ENCODE data around the gene SMCO4. TPM values are rescaled to one million over a fixed set of nuclear protein-coding genes. Genes with fewer than 3 reads are reported as not detected.
"Not testable (repeated sequence)": the region's sequence is repeated elsewhere in the genome, so short reads cannot be mapped to it uniquely, and the experiment has no call there.

The SMCO4 gene
- total and polyA plus RNA-seq, 2 experiments from 2014 or later = 36.1 to 60.9 TPM

DNA sequence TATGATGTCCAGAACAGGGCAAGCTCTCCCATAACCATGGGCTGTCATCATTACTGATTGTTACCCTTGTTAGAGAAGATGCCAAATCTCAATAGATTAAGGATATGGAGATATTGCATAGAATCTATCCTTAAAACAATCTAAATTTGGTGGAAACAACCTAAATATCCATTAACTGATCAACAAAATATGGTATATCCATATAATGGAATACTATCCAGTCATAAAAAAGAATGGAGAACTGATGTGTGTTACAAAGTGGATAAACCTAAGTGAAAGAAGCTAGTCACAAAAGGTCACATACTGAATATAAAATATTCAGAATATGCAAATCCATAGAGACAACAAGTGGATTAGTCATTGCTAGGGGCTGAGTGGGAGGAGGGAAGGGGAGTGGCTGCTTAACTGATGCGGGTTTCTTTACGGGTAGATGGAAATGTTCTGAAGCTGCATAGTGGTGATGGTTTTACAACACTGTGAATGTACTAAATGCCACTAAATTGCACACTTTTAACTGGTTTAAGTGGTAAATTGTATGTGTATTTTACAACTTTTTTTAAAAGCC lies 36.1 kb upstream of the SMCO4 start:
- TF ChIP-seq, protein P1, sequence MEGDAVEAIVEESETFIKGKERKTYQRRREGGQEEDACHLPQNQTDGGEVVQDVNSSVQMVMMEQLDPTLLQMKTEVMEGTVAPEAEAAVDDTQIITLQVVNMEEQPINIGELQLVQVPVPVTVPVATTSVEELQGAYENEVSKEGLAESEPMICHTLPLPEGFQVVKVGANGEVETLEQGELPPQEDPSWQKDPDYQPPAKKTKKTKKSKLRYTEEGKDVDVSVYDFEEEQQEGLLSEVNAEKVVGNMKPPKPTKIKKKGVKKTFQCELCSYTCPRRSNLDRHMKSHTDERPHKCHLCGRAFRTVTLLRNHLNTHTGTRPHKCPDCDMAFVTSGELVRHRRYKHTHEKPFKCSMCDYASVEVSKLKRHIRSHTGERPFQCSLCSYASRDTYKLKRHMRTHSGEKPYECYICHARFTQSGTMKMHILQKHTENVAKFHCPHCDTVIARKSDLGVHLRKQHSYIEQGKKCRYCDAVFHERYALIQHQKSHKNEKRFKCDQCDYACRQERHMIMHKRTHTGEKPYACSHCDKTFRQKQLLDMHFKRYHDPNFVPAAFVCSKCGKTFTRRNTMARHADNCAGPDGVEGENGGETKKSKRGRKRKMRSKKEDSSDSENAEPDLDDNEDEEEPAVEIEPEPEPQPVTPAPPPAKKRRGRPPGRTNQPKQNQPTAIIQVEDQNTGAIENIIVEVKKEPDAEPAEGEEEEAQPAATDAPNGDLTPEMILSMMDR (IDR thresholded peaks at IDR 0.05; ENCODE audit: poor library complexity) = no peak
- TF ChIP-seq EZH2phosphoT487 (IDR thresholded peaks at IDR 0.05; ENCODE audit: low read depth, severe bottlenecking, unreplicated experiment) (no peak), EZH2 (IDR thresholded peaks at IDR 0.05; ENCODE audit: borderline replicate concordance) (no peak)
- no peaks in the 10 kb centered on the region for H4K20me1 ChIP-seq (ENCODE audit: insufficient read depth, poor library complexity, severe bottlenecking)
- no peaks in the 10 kb centered on the region for H3K4me1 ChIP-seq (ENCODE audit: insufficient read depth)
- H3K9me2 ChIP-seq (replicated peaks; ENCODE audit: insufficient read depth) = no peaks in the 10 kb centered on the region
- no peaks in the 10 kb centered on the region for H3K79me2 ChIP-seq
- no peaks in the 10 kb centered on the region for H3K27me3 ChIP-seq
- H3K27ac ChIP-seq = no peak overlapping the region
- WGBS (ENCODE audit: low lambda C conversion rate, missing lambda C conversion rate) = 89% methylated on average over 2 of the region's 2 CpGs
- H2AFZ ChIP-seq = no peak overlapping the region
- H3K9me3 ChIP-seq (ENCODE audit: low read depth) = peaks cover 6% of the 10 kb centered on the region
- no peak for DNase-seq (ENCODE audit: low spot score)
- H3K4me2 ChIP-seq = no peak overlapping the region
- H3K4me3 ChIP-seq = no peak overlapping the region
- H3K36me3 ChIP-seq (replicated peaks; ENCODE audit: insufficient read depth, low read depth) = no peaks in the 10 kb centered on the region

DNA sequence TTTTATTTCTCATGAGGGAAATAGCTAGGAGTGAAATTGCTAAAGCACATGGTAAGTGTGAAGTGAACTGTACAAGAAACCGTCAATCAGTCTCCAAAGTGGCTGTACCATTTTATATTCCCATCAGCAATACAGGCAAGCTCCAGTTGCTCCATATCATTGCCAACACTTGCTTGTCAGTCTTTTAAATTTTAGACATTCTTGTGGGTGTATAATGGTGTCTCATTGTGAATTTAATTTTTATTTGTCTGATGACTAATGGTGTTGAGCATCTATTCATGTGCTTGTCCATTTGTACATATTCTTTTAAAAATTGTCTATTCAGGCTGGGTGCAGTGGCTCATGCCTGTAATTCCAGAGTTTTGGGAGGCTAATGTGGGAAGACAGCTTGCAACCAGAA lies 34.1 kb upstream of the SMCO4 start:
- Histone ChIP-seq H3K4me3 (no peak overlapping the region), H3K4me2 (no peak overlapping the region), H4K20me1 (ENCODE audit: insufficient read depth, poor library complexity, severe bottlenecking) (no peaks in the 10 kb centered on the region), H2AFZ (no peak overlapping the region), H3K27me3 (no peaks in the 10 kb centered on the region), H3K27ac (no peak overlapping the region), H3K9me2 (replicated peaks; ENCODE audit: insufficient read depth) (no peaks in the 10 kb centered on the region), H3K4me1 (ENCODE audit: insufficient read depth) (no peaks in the 10 kb centered on the region), H3K9me3 (ENCODE audit: low read depth) (peaks cover 6% of the 10 kb centered on the region), H3K36me3 (replicated peaks; ENCODE audit: insufficient read depth, low read depth) (no peaks in the 10 kb centered on the region), H3K79me2 (no peaks in the 10 kb centered on the region)
- no peak for DNase-seq (ENCODE audit: low spot score)
- WGBS (ENCODE audit: low lambda C conversion rate, missing lambda C conversion rate) = 91% methylated on average over 1 of the region's 1 CpG
- no peak for TF ChIP-seq EZH2phosphoT487 (IDR thresholded peaks at IDR 0.05; ENCODE audit: low read depth, severe bottlenecking, unreplicated experiment)
- TF ChIP-seq EZH2 (IDR thresholded peaks at IDR 0.05; ENCODE audit: borderline replicate concordance) = no peak
- TF ChIP-seq, protein P1 (IDR thresholded peaks at IDR 0.05; ENCODE audit: poor library complexity) = no peak

DNA sequence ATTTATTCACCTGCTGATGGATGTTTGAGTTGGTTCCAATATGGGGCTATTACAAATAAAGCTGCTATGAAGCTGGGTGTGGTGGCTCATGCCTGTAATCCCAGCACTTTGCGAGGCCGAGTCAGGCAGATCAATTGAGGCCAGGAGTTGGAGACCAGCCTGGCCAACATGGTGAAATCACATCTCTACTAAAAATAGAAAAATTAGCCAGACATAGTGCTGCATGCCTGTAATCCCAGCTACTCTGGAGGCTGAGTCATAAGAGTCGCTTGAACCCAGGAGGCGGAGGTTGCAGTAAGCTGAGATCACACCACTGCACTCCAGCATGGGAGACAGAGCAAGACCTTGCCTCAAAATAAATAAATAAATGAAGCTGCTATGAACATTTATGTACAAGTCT lies 33.7 kb upstream of the SMCO4 start:
- not testable (repeated sequence) for H3K4me1 ChIP-seq (ENCODE audit: insufficient read depth); H3K9me2 ChIP-seq (replicated peaks; ENCODE audit: insufficient read depth); H3K9me3 ChIP-seq (ENCODE audit: low read depth); H3K27me3 ChIP-seq; H3K27ac ChIP-seq; H3K4me3 ChIP-seq; H2AFZ ChIP-seq; H3K36me3 ChIP-seq (replicated peaks; ENCODE audit: insufficient read depth, low read depth); H3K79me2 ChIP-seq; H4K20me1 ChIP-seq (ENCODE audit: insufficient read depth, poor library complexity, severe bottlenecking); H3K4me2 ChIP-seq; DNase-seq (ENCODE audit: low spot score)
- 84% methylated on average over 4 of the region's 4 CpGs for WGBS (ENCODE audit: low lambda C conversion rate, missing lambda C conversion rate)

DNA sequence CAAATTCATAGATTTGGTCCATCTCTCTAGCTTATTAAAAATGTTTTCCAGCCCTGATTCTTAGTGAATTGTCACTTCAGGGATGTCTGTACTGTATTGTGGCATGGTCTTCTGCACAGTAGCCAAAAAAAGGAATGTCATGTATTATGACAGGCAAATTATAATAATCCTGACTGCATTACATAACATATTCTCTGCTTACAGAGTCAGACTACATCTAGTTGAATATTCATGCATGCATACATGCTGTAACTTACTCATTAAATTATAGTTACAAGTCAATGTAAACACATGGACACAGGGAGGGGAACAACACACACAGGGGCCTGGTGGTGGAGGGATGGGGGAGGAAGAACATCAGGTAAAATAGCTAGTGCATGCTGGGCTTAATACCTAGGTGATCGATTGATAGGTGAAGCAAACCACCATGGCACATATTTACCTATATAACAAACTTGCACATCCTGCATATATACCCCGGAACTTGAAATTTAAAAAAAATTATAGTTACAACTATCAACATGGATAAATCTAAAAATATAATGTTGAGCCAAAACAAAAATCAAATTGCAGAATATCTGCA lies 31.5 kb upstream of the SMCO4 start:
- Histone ChIP-seq H2AFZ (no peak overlapping the region), H3K27me3 (no peaks in the 10 kb centered on the region), H3K36me3 (replicated peaks; ENCODE audit: insufficient read depth, low read depth) (no peaks in the 10 kb centered on the region), H3K4me2 (no peak overlapping the region), H3K9me2 (replicated peaks; ENCODE audit: insufficient read depth) (no peaks in the 10 kb centered on the region), H3K27ac (no peak overlapping the region), H3K4me1 (ENCODE audit: insufficient read depth) (no peaks in the 10 kb centered on the region), H3K79me2 (no peaks in the 10 kb centered on the region), H3K9me3 (ENCODE audit: low read depth) (peaks cover 6% of the 10 kb centered on the region), H3K4me3 (no peak overlapping the region), H4K20me1 (ENCODE audit: insufficient read depth, poor library complexity, severe bottlenecking) (no peaks in the 10 kb centered on the region)
- 98% methylated on average over 2 of the region's 2 CpGs for WGBS (ENCODE audit: low lambda C conversion rate, missing lambda C conversion rate)
- TF ChIP-seq EZH2phosphoT487 (IDR thresholded peaks at IDR 0.05; ENCODE audit: low read depth, severe bottlenecking, unreplicated experiment) (no peak), EZH2 (IDR thresholded peaks at IDR 0.05; ENCODE audit: borderline replicate concordance) (no peak)
- TF ChIP-seq, protein P1 (IDR thresholded peaks at IDR 0.05; ENCODE audit: poor library complexity) = no peak
- DNase-seq (ENCODE audit: low spot score) = no peak
